K562 (cell line): ENCODE results near the gene NRXN3. TPM values are rescaled to one million over a fixed set of nuclear protein-coding genes. Genes with fewer than 3 reads are reported as not detected.

Experiments used
- ATAC-seq: fragments of 200-7000 bp; cut with Tn5 transposase; 3 replicates; pipeline ENCODE4 v1.9.1; 2020; ENCODE audit warnings: moderate library complexity
- BruUV-seq: library from RNA; stranded (reverse); fragments of 400-500 nt; replicated peaks from 2 replicates; lab custom pipeline; 2021; lab: Mats Ljungman, UMichigan
- CTCF ChIA-PET: fragments of 300-600 bp; formaldehyde crosslinking; extraction: SDS; loops from one replicate; lab custom pipeline; 2021; ENCODE audit warnings: low intra/inter-chr PET ratio; lab: Yijun Ruan, JAX
- POLR2A ChIA-PET: fragments of 300-600, 350-650 bp; sonication (Branson Sonifier 250); formaldehyde crosslinking; extraction: SDS; loops from one replicate; lab custom pipeline; 2021; ENCODE audit warnings: antibody characterized with exemption, inconsistent platforms; lab: Yijun Ruan, JAX
- DNase-seq, 4 experiments: peaks; one replicate each; pipeline versions ENCODE4 v3.0.0 to v3.0.0-alpha.2; 2011 to 2018; ENCODE audit warnings: low spot score in 3 of 4, mixed read lengths in 3 of 4; ENCODE audit errors: extremely low read depth in 1 of 4
- FAIRE-seq: peaks from 2 replicates; lab custom pipeline; 2011; peaks lifted over from hg19 to GRCh38; lab: Jason Lieb, UNC
- H2AFZ ChIP-seq: 2 replicates; pipeline ENCODE4 v1.6.0; 2011; ENCODE audit warnings: low read depth, low read length, control low read depth, inconsistent platforms
- H3K27ac ChIP-seq: fragments of 200-600 bp; 3 replicates; pipeline ENCODE4 v1.8.0; 2011; ENCODE audit warnings: low read depth, mild to moderate bottlenecking, control low read depth, inconsistent platforms, low read length, moderate library complexity, mixed read lengths; ENCODE audit errors: extremely low read depth
- H3K27me3 ChIP-seq, 2 experiments: fragments of 300-600 bp in 1 of 2; 2 replicates in 1 of 2; 3 replicates in 1 of 2; pipeline versions ENCODE4 v1.6.0 to v1.8.0; 2011; ENCODE audit warnings: inconsistent platforms in 2 of 2, low read length in 2 of 2, mild to moderate bottlenecking in 1 of 2, mixed read lengths in 1 of 2, moderate library complexity in 1 of 2; ENCODE audit not compliant: control insufficient read depth in 2 of 2, insufficient read depth in 2 of 2
- H3K36me3 ChIP-seq: fragments of 300-600 bp; 3 replicates; pipeline ENCODE4 v1.8.0; 2011; ENCODE audit warnings: mild to moderate bottlenecking, low read length, inconsistent platforms; ENCODE audit not compliant: control insufficient read depth, insufficient read depth
- H3K4me1 ChIP-seq, 2 experiments: fragments of 200-600 bp in 1 of 2; replicated peaks in 1 of 2; 2 replicates in 1 of 2; 3 replicates in 1 of 2; pipeline versions ENCODE4 v1.5.1 to v1.8.0; 2011; ENCODE audit warnings: inconsistent platforms in 2 of 2, low read length in 2 of 2, mild to moderate bottlenecking in 1 of 2, mixed read lengths in 1 of 2, moderate library complexity in 1 of 2; ENCODE audit not compliant: control insufficient read depth in 2 of 2, insufficient read depth in 2 of 2
- H3K4me2 ChIP-seq: 2 replicates; pipeline ENCODE4 v1.6.1; 2011; ENCODE audit warnings: low read length, control low read depth, inconsistent platforms, mixed read lengths; ENCODE audit not compliant: insufficient read depth
- H3K4me3 ChIP-seq: fragments of 200-600 bp; sonication (generic), shearing (Covaris generic); 2 replicates; pipeline ENCODE4 v1.5.1; 2016; ENCODE audit warnings: control low read depth, inconsistent platforms
- H3K79me2 ChIP-seq: fragments of 200-600 bp; 3 replicates; pipeline ENCODE4 v1.8.0; 2011; ENCODE audit warnings: low read length, inconsistent platforms; ENCODE audit not compliant: control insufficient read depth, insufficient read depth
- H3K9ac ChIP-seq, 2 experiments: 2 replicates each; pipeline versions ENCODE4 v1.6.0 to v1.6.1; 2011; ENCODE audit warnings: low read depth in 2 of 2, low read length in 2 of 2, control low read depth in 1 of 2, inconsistent platforms in 1 of 2, mild to moderate bottlenecking in 1 of 2, mixed read lengths in 1 of 2; ENCODE audit not compliant: insufficient read depth in 1 of 2
- H3K9me1 ChIP-seq: one replicate; pipeline ENCODE4 v1.6.0; 2011; ENCODE audit warnings: inconsistent platforms, mild to moderate bottlenecking, low read length, moderate library complexity; ENCODE audit not compliant: control insufficient read depth, insufficient read depth
- H3K9me3 ChIP-seq: replicated peaks from 2 replicates; pipeline ENCODE4 v1.5.1; 2011; ENCODE audit warnings: low read depth, low read length, inconsistent platforms; ENCODE audit not compliant: control insufficient read depth, insufficient read depth
- H4K20me1 ChIP-seq: replicated peaks from 2 replicates; pipeline ENCODE4 v1.6.1; 2011; ENCODE audit warnings: low read length, inconsistent platforms, mixed read lengths; ENCODE audit not compliant: control insufficient read depth, insufficient read depth
- ARHGAP35 ChIP-seq: fragments of 450-650 bp; IDR thresholded peaks from 2 replicates; pipeline ENCODE4 v1.6.1; 2018; ENCODE audit not compliant: partially characterized antibody
- CHD2 ChIP-seq: IDR thresholded peaks from 2 replicates; pipeline ENCODE4 v1.6.1; 2011; ENCODE audit warnings: low read depth, low read length
- ESRRB ChIP-seq: fragments of 250-450 bp; sonication (Bioruptor Pico); IDR thresholded peaks from 2 replicates; pipeline ENCODE4 v1.5.0; 2020; ENCODE audit warnings: mild to moderate bottlenecking, moderate library complexity, borderline replicate concordance
- MED1 ChIP-seq: sonication (generic); formaldehyde crosslinking; IDR thresholded peaks from 2 replicates; pipeline ENCODE4 v1.8.1; 2023; ENCODE audit warnings: missing genetic modification reagents, borderline replicate concordance
- MTA2 ChIP-seq: fragments of 450-650 bp; IDR thresholded peaks from 2 replicates; pipeline ENCODE4 v1.6.1; 2016; ENCODE audit warnings: low read depth
- NCOA6 ChIP-seq: fragments of 450-650 bp; IDR thresholded peaks from 2 replicates; pipeline ENCODE4 v1.6.1; 2017; ENCODE audit warnings: mild to moderate bottlenecking
- POLR2H ChIP-seq: IDR thresholded peaks from 2 replicates; pipeline ENCODE4 v1.6.1; 2016; ENCODE audit warnings: missing genetic modification characterization, low read depth, mild to moderate bottlenecking, control low read depth, missing compliant biosample characterization, moderate library complexity
- ZBTB2 ChIP-seq: fragments of 450-650 bp; IDR thresholded peaks from 2 replicates; pipeline ENCODE4 v1.6.1; 2016; ENCODE audit warnings: antibody characterized with exemption
- ZNF589 ChIP-seq: fragments of 200-800 bp; sonication (Bioruptor generic); IDR thresholded peaks from 2 replicates; pipeline ENCODE4 v1.6.1; 2016; ENCODE audit warnings: low read depth, missing genetic modification characterization, missing compliant biosample characterization
- ZNF780A ChIP-seq: fragments of 250-450 bp; sonication (Bioruptor Pico); IDR thresholded peaks from 2 replicates; pipeline ENCODE4 v1.5.0; 2021; ENCODE audit warnings: mild to moderate bottlenecking
- in situ Hi-C: fragments of 300-500 bp; cut with MboI; formaldehyde crosslinking; loops from 4 replicates; pipeline ENCODE4 v1.15.0; 2018; ENCODE audit warnings: inconsistent platforms, mixed read lengths
- intact Hi-C: fragments of 100-400 bp; cut with micrococcal nuclease; formaldehyde crosslinking; loops from 2 replicates; pipeline ENCODE4 v1.14.2; 2022
- polyA plus RNA-seq, 8 experiments: library from polyadenylated mRNA; depleted of rRNA in 4 of 8; stranded (reverse) in 5 of 8; unstranded in 3 of 8; fragments of >200 nt; fragmentation: Nextera tagmentation in 2 of 8; fragmentation: Illumina TruSeq in 1 of 8; extraction: Ambion mirVana in 2 of 8; extraction: Trizol in 1 of 8; gene quantifications; 2 replicates each; pipeline versions ENCODE4 v1.2.1 to v1.2.3, GENCODE V29; 2011 to 2014; ENCODE audit warnings: inconsistent platforms in 1 of 8, missing spikeins in 1 of 8
- total RNA-seq, 7 experiments: library from RNA; depleted of rRNA in 6 of 7; stranded (reverse); fragments of >200 nt in 6 of 7; fragmentation: Illumina TruSeq in 2 of 7; extraction: Trizol in 2 of 7; gene quantifications; 2 replicates each; pipeline versions ENCODE4 v1.2.1 to v1.2.3, GENCODE V29; 2011 to 2021; ENCODE audit warnings: low replicate concordance in 1 of 7
- TF ChIP-seq, protein P1 (sequence below): fragments of 250-450 bp; sonication (Bioruptor Pico); IDR thresholded peaks from 2 replicates; pipeline ENCODE4 v1.5.0; 2021
- TF ChIP-seq, protein P2 (sequence below): sonication (generic); formaldehyde crosslinking; IDR thresholded peaks from 2 replicates; pipeline ENCODE4 v1.8.0; 2022; ENCODE audit warnings: mild to moderate bottlenecking, missing genetic modification reagents, borderline replicate concordance
- TF ChIP-seq, protein P3 (sequence below): fragments of 250-450 bp; sonication (Bioruptor Pico); IDR thresholded peaks from 2 replicates; pipeline ENCODE4 v1.8.0; 2021; ENCODE audit warnings: borderline replicate concordance, mild to moderate bottlenecking, moderate library complexity; ENCODE audit not compliant: poor library complexity, severe bottlenecking
- TF ChIP-seq, protein P4 (sequence below): sonication (generic); formaldehyde crosslinking; IDR thresholded peaks from 2 replicates; pipeline ENCODE4 v1.8.1; 2023; ENCODE audit warnings: missing genetic modification reagents, mild to moderate bottlenecking, borderline replicate concordance

Gene NRXN3
- total and polyA plus RNA-seq, 9 of the 15 experiments (the other 6 are each of a cell fraction or from before 2014, with no cell fraction given) = 0.09 TPM; not detected in 8

- intact Hi-C loops (no loop called here), in situ Hi-C loops (no loop called here)
- no peak for TF ChIP-seq ESRRB (CRISPR knock-in tag)
- TF ChIP-seq MED1 = no peak
- TF ChIP-seq POLR2H = no peak
- TF ChIP-seq, protein P1, sequence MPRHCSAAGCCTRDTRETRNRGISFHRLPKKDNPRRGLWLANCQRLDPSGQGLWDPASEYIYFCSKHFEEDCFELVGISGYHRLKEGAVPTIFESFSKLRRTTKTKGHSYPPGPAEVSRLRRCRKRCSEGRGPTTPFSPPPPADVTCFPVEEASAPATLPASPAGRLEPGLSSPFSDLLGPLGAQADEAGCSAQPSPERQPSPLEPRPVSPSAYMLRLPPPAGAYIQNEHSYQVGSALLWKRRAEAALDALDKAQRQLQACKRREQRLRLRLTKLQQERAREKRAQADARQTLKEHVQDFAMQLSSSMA (CRISPR knock-in tag) = no peak
- no peak for TF ChIP-seq ZBTB2
- no peak for TF ChIP-seq ARHGAP35
- TF ChIP-seq NCOA6 = no peak
- TF ChIP-seq, protein P2, sequence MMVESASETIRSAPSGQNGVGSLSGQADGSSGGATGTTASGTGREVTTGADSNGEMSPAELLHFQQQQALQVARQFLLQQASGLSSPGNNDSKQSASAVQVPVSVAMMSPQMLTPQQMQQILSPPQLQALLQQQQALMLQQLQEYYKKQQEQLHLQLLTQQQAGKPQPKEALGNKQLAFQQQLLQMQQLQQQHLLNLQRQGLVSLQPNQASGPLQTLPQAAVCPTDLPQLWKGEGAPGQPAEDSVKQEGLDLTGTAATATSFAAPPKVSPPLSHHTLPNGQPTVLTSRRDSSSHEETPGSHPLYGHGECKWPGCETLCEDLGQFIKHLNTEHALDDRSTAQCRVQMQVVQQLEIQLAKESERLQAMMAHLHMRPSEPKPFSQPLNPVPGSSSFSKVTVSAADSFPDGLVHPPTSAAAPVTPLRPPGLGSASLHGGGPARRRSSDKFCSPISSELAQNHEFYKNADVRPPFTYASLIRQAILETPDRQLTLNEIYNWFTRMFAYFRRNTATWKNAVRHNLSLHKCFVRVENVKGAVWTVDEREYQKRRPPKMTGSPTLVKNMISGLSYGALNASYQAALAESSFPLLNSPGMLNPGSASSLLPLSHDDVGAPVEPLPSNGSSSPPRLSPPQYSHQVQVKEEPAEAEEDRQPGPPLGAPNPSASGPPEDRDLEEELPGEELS (CRISPR knock-in tag) = no peak
- TF ChIP-seq ZNF589 (CRISPR knock-in tag) = no peak
- TF ChIP-seq, protein P3, sequence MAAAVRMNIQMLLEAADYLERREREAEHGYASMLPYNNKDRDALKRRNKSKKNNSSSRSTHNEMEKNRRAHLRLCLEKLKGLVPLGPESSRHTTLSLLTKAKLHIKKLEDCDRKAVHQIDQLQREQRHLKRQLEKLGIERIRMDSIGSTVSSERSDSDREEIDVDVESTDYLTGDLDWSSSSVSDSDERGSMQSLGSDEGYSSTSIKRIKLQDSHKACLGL (CRISPR knock-in tag) = no peak
- TF ChIP-seq ZNF780A = no peak
- no peak for TF ChIP-seq CHD2
- TF ChIP-seq, protein P4, sequence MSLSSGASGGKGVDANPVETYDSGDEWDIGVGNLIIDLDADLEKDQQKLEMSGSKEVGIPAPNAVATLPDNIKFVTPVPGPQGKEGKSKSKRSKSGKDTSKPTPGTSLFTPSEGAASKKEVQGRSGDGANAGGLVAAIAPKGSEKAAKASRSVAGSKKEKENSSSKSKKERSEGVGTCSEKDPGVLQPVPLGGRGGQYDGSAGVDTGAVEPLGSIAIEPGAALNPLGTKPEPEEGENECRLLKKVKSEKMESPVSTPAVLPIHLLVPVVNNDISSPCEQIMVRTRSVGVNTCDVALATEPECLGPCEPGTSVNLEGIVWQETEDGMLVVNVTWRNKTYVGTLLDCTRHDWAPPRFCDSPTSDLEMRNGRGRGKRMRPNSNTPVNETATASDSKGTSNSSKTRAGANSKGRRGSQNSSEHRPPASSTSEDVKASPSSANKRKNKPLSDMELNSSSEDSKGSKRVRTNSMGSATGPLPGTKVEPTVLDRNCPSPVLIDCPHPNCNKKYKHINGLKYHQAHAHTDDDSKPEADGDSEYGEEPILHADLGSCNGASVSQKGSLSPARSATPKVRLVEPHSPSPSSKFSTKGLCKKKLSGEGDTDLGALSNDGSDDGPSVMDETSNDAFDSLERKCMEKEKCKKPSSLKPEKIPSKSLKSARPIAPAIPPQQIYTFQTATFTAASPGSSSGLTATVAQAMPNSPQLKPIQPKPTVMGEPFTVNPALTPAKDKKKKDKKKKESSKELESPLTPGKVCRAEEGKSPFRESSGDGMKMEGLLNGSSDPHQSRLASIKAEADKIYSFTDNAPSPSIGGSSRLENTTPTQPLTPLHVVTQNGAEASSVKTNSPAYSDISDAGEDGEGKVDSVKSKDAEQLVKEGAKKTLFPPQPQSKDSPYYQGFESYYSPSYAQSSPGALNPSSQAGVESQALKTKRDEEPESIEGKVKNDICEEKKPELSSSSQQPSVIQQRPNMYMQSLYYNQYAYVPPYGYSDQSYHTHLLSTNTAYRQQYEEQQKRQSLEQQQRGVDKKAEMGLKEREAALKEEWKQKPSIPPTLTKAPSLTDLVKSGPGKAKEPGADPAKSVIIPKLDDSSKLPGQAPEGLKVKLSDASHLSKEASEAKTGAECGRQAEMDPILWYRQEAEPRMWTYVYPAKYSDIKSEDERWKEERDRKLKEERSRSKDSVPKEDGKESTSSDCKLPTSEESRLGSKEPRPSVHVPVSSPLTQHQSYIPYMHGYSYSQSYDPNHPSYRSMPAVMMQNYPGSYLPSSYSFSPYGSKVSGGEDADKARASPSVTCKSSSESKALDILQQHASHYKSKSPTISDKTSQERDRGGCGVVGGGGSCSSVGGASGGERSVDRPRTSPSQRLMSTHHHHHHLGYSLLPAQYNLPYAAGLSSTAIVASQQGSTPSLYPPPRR (CRISPR knock-in tag) = no peak
- no peak for TF ChIP-seq MTA2
These were observed 1429.1 kb downstream of the NRXN3 start for GRCh38 chr14:79599239-79599638.

More at GRCh38 chr14:79599239-79599638, 1429.1 kb downstream of the NRXN3 start:
- no peak overlapping the region for H3K4me3 ChIP-seq
- no peaks in the 10 kb centered on the region for H3K4me1 ChIP-seq
- no peak overlapping the region for H3K27ac ChIP-seq
- no peaks in the 10 kb centered on the region for H3K36me3 ChIP-seq
- H2AFZ ChIP-seq = no peak overlapping the region
- H3K9me3 ChIP-seq = no peaks in the 10 kb centered on the region
- no peaks in the 10 kb centered on the region for H3K27me3 ChIP-seq
- BruUV-seq = no TSS peak
- no peak overlapping the region for H3K4me2 ChIP-seq
- FAIRE-seq = no peak
- DNase-seq = no peak
- H3K9ac ChIP-seq = no peak overlapping the region
- H3K79me2 ChIP-seq = no peaks in the 10 kb centered on the region
- H3K9me1 ChIP-seq = no peaks in the 10 kb centered on the region
- ChIA-PET CTCF (no interaction called here), POLR2A (no interaction called here)
- ATAC-seq = no peak
- H4K20me1 ChIP-seq = no peaks in the 10 kb centered on the region
